GM23338 (cell line): ENCODE measurements around the gene GPR4. TPM values are rescaled to one million over a fixed set of nuclear protein-coding genes. Genes with fewer than 3 reads are reported as not detected.

ENCODE experiments used
- ATAC-seq: fragments of 200-7000 bp; cut with Tn5 transposase; 3 replicates; pipeline ENCODE4 v1.9.1; 2020
- DNase-seq: peaks from one replicate; pipeline ENCODE4 v3.0.0-alpha.2; 2015; ENCODE audit warnings: low spot score
- H2AFZ ChIP-seq: fragments of 200-600 bp; sonication (generic); 2 replicates; pipeline ENCODE4 v1.8.0; 2016; ENCODE audit warnings: antibody characterized with exemption, mild to moderate bottlenecking, moderate library complexity
- H3F3A ChIP-seq: fragments of 200-600 bp; sonication (generic); replicated peaks from 2 replicates; pipeline ENCODE4 v1.8.0; 2017; ENCODE audit warnings: antibody characterized with exemption, mixed run types, low read depth
- H3K27ac ChIP-seq: fragments of 200-600 bp; sonication (generic); 2 replicates; pipeline ENCODE4 v1.6.1; 2016; ENCODE audit warnings: low read depth
- H3K27me3 ChIP-seq: fragments of 200-600 bp; sonication (generic); 2 replicates; pipeline ENCODE4 v1.8.0; 2016; ENCODE audit warnings: mild to moderate bottlenecking, mixed run types, moderate library complexity; ENCODE audit not compliant: insufficient read depth
- H3K36me3 ChIP-seq: fragments of 200-600 bp; sonication (generic); 2 replicates; pipeline ENCODE4 v1.8.0; 2016; ENCODE audit warnings: mild to moderate bottlenecking; ENCODE audit not compliant: insufficient read depth
- H3K4me1 ChIP-seq: fragments of 200-600 bp; sonication (generic); 2 replicates; pipeline ENCODE4 v1.8.0; 2016; ENCODE audit warnings: mild to moderate bottlenecking, moderate library complexity; ENCODE audit not compliant: insufficient read depth
- H3K4me2 ChIP-seq: fragments of 200-600 bp; sonication (generic); 2 replicates; pipeline ENCODE4 v1.7.1; 2017; ENCODE audit warnings: mixed run types
- H3K4me3 ChIP-seq: fragments of 200-600 bp; sonication (generic); 2 replicates; pipeline ENCODE4 v1.6.1; 2016; ENCODE audit warnings: mixed run types
- H3K79me2 ChIP-seq: fragments of 200-600 bp; sonication (generic); replicated peaks from 2 replicates; pipeline ENCODE4 v1.8.0; 2017; ENCODE audit warnings: mild to moderate bottlenecking; ENCODE audit not compliant: insufficient read depth
- H3K9me2 ChIP-seq: fragments of 200-600 bp; sonication (generic); 2 replicates; pipeline ENCODE4 v1.8.0; 2017; ENCODE audit not compliant: insufficient read depth
- H4K20me1 ChIP-seq: fragments of 200-600 bp; sonication (generic); replicated peaks from 2 replicates; pipeline ENCODE4 v1.8.0; 2017; ENCODE audit warnings: mild to moderate bottlenecking; ENCODE audit not compliant: insufficient read depth
- H3K27ac Mint-ChIP-seq: 2 replicates; pipeline ENCODE4 v1.8.0; 2020; ENCODE audit warnings: inconsistent platforms, mild to moderate bottlenecking, moderate library complexity, mixed read lengths
- H3K27me3 Mint-ChIP-seq: 3 replicates; pipeline ENCODE4 v1.8.0; 2022; ENCODE audit warnings: low read depth, mild to moderate bottlenecking, moderate library complexity, mixed read lengths, inconsistent platforms; ENCODE audit not compliant: insufficient read depth, poor library complexity
- H3K36me3 Mint-ChIP-seq: 3 replicates; pipeline ENCODE4 v1.8.0; 2021; ENCODE audit warnings: low read depth, mild to moderate bottlenecking, inconsistent platforms, moderate library complexity, mixed read lengths
- H3K4me1 Mint-ChIP-seq: 3 replicates; pipeline ENCODE4 v1.8.0; 2020; ENCODE audit warnings: mild to moderate bottlenecking, inconsistent platforms, mixed read lengths
- H3K4me3 Mint-ChIP-seq: 3 replicates; pipeline ENCODE4 v1.8.0; 2021; ENCODE audit warnings: moderate library complexity, mild to moderate bottlenecking, inconsistent platforms, mixed read lengths
- H3K9me3 Mint-ChIP-seq: 3 replicates; pipeline ENCODE4 v1.8.0; 2020; ENCODE audit warnings: moderate library complexity, mild to moderate bottlenecking, inconsistent platforms, mixed read lengths
- CTCF ChIP-seq, 2 experiments: fragments of 200-600 bp in 1 of 2; sonication (generic) in 1 of 2; conservative IDR thresholded peaks; 2 replicates each; pipeline versions ENCODE4 v1.5.1 to v1.6.1; 2016 to 2017; ENCODE audit warnings: antibody characterized with exemption in 2 of 2, low read depth in 2 of 2, mild to moderate bottlenecking in 2 of 2, moderate library complexity in 1 of 2
- EZH2phosphoT487 ChIP-seq: fragments of 200-600 bp; sonication (generic); IDR thresholded peaks from one replicate; pipeline ENCODE4 v1.8.1; 2018; ENCODE audit warnings: antibody characterized with exemption; ENCODE audit not compliant: unreplicated experiment
- POLR2AphosphoS5 ChIP-seq: IDR thresholded peaks from 2 replicates; pipeline ENCODE4 v1.6.1; 2016; ENCODE audit warnings: antibody characterized with exemption, low read depth
- REST ChIP-seq: IDR thresholded peaks from one replicate; pipeline ENCODE4 v1.6.1; 2018; ENCODE audit warnings: antibody characterized with exemption; ENCODE audit not compliant: unreplicated experiment
- STAT1 ChIP-seq: IDR thresholded peaks from one replicate; pipeline ENCODE4 v1.6.1; 2016; ENCODE audit warnings: antibody characterized with exemption; ENCODE audit not compliant: unreplicated experiment
- ZNF114 ChIP-seq: fragments of 250-450 bp; sonication (Bioruptor Pico); IDR thresholded peaks from 2 replicates; pipeline ENCODE4 v1.5.0; 2020; ENCODE audit warnings: mild to moderate bottlenecking, moderate library complexity
- ZNF331 ChIP-seq: fragments of 250-450 bp; sonication (Bioruptor Pico); IDR thresholded peaks from 2 replicates; pipeline ENCODE4 v1.5.0; 2020; ENCODE audit warnings: low read depth, mild to moderate bottlenecking, moderate library complexity
- polyA plus RNA-seq: library from polyadenylated mRNA; unstranded; fragments of >200 nt; fragmentation: Nextera tagmentation; extraction: Ambion mirVana; gene quantifications from 2 replicates; pipeline ENCODE4 v1.2.1, GENCODE V29; 2016
- total RNA-seq: library from RNA; depleted of rRNA; stranded (reverse); fragments of >200 nt; shearing (Covaris generic); gene quantifications from 2 replicates; pipeline ENCODE4 v1.2.3, GENCODE V29; 2014

GPR4 gene
- total and polyA plus RNA-seq, 2 experiments from 2014 or later, result 0.06 to 0.14 TPM

- H3F3A ChIP-seq, result peaks cover 5% of the 10 kb centered on the region; the same call in 1 of the 2 replicates
- H3K36me3 ChIP-seq, result no peaks in the 10 kb centered on the region
- H3K27me3 ChIP-seq, result peaks cover 59% of the 10 kb centered on the region
- H3K4me2 ChIP-seq, result no peak overlapping the region
- Mint-ChIP-seq H3K27me3 (peaks cover 30% of the 10 kb centered on the region), H3K9me3 (peaks cover 8% of the 10 kb centered on the region; the same call in 2 of the 3 replicates), H3K4me3 (no peak overlapping the region), H3K36me3 (no peaks in the 10 kb centered on the region; the same call in 2 of the 3 replicates), H3K4me1 (peaks cover 10% of the 10 kb centered on the region), H3K27ac (no peak overlapping the region)
- no peak for TF ChIP-seq STAT1
- no peak for TF ChIP-seq CTCF (conservative IDR thresholded peaks at IDR 0.05; ENCODE audit: low read depth in 2 of 2)
- H3K79me2 ChIP-seq, result no peaks in the 10 kb centered on the region
- H3K4me1 ChIP-seq, result peaks cover 8% of the 10 kb centered on the region
- no peak overlapping the region for H3K4me3 ChIP-seq
- H2AFZ ChIP-seq, result no peak overlapping the region
- no peak overlapping the region for H3K27ac ChIP-seq
- H4K20me1 ChIP-seq, result no peaks in the 10 kb centered on the region; the same call in 1 of the 2 replicates
- no peak for DNase-seq
- no peak for ATAC-seq
- no peaks in the 10 kb centered on the region for H3K9me2 ChIP-seq
Measured at GRCh38 chr19:45592366-45592765, 9.6 kb downstream of the GPR4 start.

- no peak overlapping the region for H3K4me3 ChIP-seq
- 0 out of 2 replicates have a peak, but pooled peaks cover 4% of the 10 kb centered on the region for H3K4me1 ChIP-seq
- no peak overlapping the region for H2AFZ ChIP-seq
- DNase-seq, result no peak
- Mint-ChIP-seq H3K4me3 (no peak overlapping the region), H3K36me3 (no peaks in the 10 kb centered on the region; the same call in 2 of the 3 replicates), H3K9me3 (peaks cover 8% of the 10 kb centered on the region; the same call in 2 of the 3 replicates), H3K27me3 (peaks cover 28% of the 10 kb centered on the region), H3K27ac (no peak overlapping the region), H3K4me1 (peaks cover 5% of the 10 kb centered on the region; the same call in 2 of the 3 replicates)
- peaks cover 52% of the 10 kb centered on the region for H3K27me3 ChIP-seq
- no peaks in the 10 kb centered on the region for H3K9me2 ChIP-seq
- peaks cover 3% of the 10 kb centered on the region; the same call in 1 of the 2 replicates for H3F3A ChIP-seq
- H3K4me2 ChIP-seq, result no peak overlapping the region
- no peaks in the 10 kb centered on the region; the same call in 1 of the 2 replicates for H4K20me1 ChIP-seq
- no peak for ATAC-seq
- no peak overlapping the region for H3K27ac ChIP-seq
- no peaks in the 10 kb centered on the region for H3K36me3 ChIP-seq
- no peaks in the 10 kb centered on the region for H3K79me2 ChIP-seq
- no peak for TF ChIP-seq EZH2phosphoT487
- no peak for TF ChIP-seq STAT1
- TF ChIP-seq REST, result no peak
- TF ChIP-seq ZNF331 (CRISPR knock-in tag), result no peak
- no peak for TF ChIP-seq CTCF (conservative IDR thresholded peaks at IDR 0.05; ENCODE audit: low read depth in 2 of 2)
- no peak for TF ChIP-seq POLR2AphosphoS5
- no peak for TF ChIP-seq ZNF114 (CRISPR knock-in tag)
Measured at GRCh38 chr19:45591638-45592005, 10.4 kb downstream of the GPR4 start.
